ENCODE results near the gene C2orf49. TPM values are rescaled to one million over a fixed set of nuclear protein-coding genes. Genes with fewer than 3 reads are reported as not detected.

The C2orf49 gene
- polyA plus RNA-seq, 3 donors = 24.2 to 28.8 (median 26.4) TPM

DNA sequence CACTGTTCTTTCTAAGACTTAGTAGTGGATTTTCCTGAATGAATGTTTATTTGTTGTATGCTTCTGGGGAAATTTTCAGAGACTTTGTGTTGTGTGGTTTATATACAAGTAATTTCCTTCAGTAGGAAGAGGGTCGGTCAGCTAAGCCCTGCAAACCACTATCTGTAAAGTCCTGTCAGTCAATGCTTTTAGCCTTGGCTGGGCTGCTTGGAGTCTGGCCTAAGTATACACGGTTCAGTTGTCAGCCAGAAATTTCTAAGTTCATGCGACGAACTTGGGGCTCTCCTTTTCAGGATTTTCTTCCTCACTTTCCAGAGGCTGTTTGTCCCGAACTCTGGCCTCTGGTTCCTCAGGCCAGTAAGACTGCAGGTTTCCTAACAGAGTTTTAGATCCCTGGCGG, 21.3 kb downstream of the C2orf49 start:
- no peak for DNase-seq (ENCODE audit: low read depth in 3 of 3, low spot score in 2 of 3)

DNA sequence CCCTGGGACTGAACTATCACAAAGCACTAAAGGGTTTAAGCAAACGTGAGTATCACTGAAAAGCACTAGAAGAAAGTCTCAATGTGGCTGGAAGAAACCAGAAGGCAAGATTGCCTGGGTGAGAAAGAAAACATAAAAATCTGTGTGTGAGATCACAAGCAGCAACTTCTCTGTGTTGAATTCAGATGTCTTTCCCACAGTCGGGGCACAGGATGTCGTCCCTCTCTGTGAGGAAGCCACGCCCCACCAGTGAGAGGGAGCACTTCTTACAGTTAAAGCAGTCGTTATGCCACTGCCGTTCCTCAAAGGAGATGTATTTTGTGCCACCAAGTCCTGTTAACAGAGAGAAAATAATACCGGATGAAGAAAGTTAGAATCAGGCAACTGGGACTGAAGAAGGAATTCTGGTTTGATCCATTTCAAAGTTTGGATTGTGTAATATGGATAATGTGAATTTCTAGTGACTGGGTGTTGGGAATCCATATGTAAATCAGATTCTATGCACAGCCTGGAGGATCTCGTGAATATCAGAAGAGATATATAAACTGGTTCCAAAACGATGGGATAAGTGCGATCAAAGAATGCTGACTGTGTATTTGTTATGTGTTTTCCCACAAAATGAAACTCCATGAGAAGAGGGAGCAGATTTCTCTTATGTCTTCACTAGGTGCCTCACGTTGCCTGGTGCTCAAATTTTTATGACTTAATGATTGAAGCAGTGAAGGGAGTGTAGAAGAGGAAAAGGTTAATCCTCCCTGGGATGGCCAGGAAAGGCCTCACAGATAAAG, 24.0 kb downstream of the C2orf49 start:
- DNase-seq (ENCODE audit: low read depth in 3 of 3, low spot score in 2 of 3) = no peak

DNA sequence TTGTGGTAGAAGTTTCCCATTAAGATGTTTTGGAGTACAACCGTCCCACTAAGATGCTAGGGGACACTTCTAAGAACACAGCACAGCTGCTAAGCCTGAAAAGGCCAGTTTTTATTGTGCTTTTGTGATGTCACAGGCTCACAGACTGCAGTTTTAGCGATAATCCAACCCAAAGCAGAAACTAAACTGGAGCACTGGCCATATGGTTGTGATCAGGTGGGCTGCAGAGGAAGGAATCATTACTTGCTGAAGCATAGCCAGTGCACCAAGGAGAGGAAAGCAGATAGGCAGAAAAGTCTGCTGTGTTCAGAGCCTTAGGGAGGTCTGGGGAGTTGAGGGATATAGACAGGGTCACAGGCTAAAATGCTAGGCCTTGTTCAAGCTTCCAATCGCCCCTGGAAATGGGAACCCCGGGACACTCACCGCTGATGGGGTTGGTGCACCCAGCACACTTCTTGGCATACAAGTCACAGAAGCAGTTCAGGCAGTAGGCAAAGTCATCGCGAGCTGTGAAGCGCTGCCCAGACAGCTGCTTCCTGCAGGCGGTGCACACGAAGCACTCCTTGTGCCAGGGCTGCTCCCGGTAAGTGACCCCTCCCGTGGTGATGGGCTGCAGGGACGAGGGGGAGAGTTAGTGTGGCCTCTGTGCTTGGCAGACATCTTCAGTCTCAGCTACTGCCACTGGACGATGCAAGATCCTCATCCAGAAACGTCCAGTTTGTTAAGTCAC, 25.7 kb downstream of the C2orf49 start:
- DNase-seq (ENCODE audit: low read depth in 3 of 3, low spot score in 2 of 3) = no peak

- no peak for DNase-seq (ENCODE audit: low read depth in 3 of 3, low spot score in 2 of 3)
These were observed 27.2 kb downstream of the C2orf49 start for GRCh38 chr2:105364436-105365139.

DNA sequence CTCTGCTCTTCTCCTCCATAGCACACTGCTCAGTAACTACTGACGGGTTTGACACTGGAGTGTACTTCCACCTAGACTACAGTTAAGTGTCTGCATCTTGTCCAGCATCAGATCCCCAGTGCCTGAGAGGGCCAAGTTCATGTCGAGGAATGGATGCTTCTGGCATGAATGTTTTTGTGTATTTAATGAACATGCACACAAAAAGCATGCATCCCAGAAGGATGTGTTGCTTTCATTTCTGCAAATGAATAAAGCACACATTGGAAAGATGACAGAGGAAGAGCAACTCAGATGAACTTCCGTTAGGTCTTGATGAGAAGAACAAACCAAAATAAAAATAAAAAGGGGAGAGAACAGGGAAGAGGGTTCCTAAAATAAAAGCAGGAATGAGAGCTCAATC, 27.9 kb downstream of the C2orf49 start:
- DNase-seq (ENCODE audit: low read depth in 3 of 3, low spot score in 2 of 3) = no peak

DNA sequence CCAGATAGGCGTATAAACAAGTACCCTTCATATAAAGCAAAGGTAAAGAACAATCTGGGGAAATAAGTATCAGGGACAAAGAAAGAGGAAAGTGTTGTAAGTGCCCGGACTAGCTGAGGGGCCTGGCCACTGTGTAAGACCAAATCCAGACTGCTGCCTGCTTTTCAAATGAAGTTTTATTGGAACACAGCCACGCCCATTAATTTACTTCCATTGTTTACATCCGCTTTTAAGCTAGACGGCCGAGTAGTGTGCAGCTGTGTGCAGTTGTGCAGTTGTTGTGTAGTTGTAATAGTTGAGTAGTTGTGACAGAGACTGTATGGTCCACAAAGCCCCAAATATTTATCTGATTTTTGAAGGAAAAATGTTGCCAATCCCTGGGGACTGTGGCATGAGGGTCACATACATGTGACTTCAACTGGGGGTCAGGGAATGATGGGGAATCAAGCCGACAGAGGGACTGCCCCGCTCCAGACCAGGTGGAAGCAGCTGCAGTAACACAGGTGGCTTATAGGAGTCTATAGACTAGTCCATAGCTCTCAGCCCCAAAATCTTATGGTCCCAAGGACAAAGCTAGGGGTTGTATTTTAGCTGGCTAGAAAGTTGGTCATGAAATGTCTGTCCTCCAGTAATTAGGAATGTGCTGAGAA, 31.5 kb downstream of the C2orf49 start:
- no peak for DNase-seq (ENCODE audit: low read depth in 3 of 3, low spot score in 2 of 3)

- DNase-seq (ENCODE audit: low read depth in 3 of 3, low spot score in 2 of 3) = peak; percentile 65 to 73 (median 68)
These were observed 32.7 kb downstream of the C2orf49 start for GRCh38 chr2:105369777-105370690.

- no peak for DNase-seq (ENCODE audit: low read depth in 3 of 3, low spot score in 2 of 3)
These were observed 33.8 kb downstream of the C2orf49 start for GRCh38 chr2:105371156-105371555.

- DNase-seq (ENCODE audit: low read depth in 3 of 3, low spot score in 2 of 3) = no peak
These were observed 34.5 kb downstream of the C2orf49 start for GRCh38 chr2:105371810-105372209.

- no peak for DNase-seq (ENCODE audit: low read depth in 3 of 3, low spot score in 2 of 3)
These were observed 36.0 kb downstream of the C2orf49 start for GRCh38 chr2:105373344-105373781.

DNA sequence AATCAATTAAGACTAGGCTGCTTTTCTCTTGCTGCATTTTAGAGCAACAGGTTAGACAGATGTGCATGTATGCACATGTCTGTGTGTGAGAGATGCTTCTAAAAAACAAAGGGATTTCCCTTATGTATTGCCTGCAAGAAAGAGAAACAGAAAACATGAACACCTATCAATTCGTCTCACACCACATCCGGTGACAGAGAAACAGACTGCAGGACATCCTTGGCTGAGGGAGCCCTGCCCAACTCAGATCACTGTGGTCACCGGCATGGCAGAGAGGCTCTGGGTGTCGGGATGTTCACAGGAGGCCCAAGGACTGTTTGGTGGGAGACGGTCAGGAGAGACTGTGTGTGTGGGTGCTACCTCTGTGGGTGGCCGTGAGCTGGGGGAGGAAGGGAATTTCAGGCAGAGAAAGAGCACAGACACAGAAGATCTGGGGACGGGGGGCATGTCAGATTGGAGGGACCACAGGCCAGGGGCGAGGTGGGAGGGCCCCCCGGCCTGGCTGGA, 36.6 kb downstream of the C2orf49 start:
- no peak for DNase-seq (ENCODE audit: low read depth in 3 of 3, low spot score in 2 of 3)

DNA sequence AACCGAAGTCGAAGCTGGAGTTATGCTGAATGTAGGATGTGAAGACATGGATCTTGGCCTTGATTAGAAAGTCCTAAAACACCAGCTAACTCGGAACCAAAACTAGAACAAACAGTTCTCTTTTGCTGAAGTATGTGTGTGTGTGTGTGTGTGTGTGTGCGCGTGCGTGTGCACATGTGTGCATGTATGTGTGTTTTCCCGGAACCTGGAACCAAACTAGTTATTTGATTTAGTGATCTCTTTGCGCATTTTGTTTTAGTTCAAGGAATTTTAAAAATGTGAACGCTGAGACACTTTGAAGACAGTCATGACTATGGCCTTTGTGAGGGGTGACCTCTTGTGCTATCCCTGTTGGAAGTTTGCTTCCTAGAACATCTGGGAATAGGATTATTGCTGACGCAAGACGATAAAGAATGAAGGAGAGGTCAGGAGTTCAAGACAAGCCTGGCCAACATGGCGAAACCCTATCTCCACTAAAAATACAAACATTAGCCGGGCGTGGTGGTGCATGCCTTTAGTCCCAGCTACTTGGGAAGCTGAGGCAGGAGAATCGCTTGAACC, 37.7 kb downstream of the C2orf49 start:
- DNase-seq (ENCODE audit: low read depth in 3 of 3, low spot score in 2 of 3) = no peak

DNA sequence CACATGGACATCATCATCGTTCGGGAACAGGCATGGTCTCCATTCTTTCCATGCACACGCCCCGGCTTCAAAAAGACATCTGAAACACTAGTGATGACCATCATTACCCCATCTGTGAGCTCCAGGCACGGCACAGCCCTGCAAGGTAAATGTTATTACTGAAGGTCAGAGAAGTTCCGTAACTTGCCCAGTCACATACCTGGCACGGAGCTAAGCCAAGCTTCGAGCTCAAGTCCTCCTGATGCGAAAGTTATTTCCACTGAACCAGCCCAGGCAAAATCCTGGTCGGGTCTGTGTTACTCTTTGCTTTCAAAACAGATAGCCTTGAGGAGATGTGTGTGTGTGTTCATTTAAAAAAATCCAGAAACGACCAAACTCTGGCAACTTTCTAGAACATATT, 38.7 kb downstream of the C2orf49 start:
- no peak for DNase-seq (ENCODE audit: low read depth in 3 of 3, low spot score in 2 of 3)

- DNase-seq (ENCODE audit: low read depth in 3 of 3, low spot score in 2 of 3) = no peak
These were observed 39.5 kb downstream of the C2orf49 start for GRCh38 chr2:105376789-105377240.

- no peak for DNase-seq (ENCODE audit: low read depth in 3 of 3, low spot score in 2 of 3)
These were observed 40.5 kb downstream of the C2orf49 start for GRCh38 chr2:105377871-105378270.

GRCh38 chr2:105378276-105378840, 41.0 kb downstream of the C2orf49 start:
- no peak for DNase-seq (ENCODE audit: low read depth in 3 of 3, low spot score in 2 of 3)

GRCh38 chr2:105378921-105379383, 41.6 kb downstream of the C2orf49 start:
- no peak for DNase-seq (ENCODE audit: low read depth in 3 of 3, low spot score in 2 of 3)

DNA sequence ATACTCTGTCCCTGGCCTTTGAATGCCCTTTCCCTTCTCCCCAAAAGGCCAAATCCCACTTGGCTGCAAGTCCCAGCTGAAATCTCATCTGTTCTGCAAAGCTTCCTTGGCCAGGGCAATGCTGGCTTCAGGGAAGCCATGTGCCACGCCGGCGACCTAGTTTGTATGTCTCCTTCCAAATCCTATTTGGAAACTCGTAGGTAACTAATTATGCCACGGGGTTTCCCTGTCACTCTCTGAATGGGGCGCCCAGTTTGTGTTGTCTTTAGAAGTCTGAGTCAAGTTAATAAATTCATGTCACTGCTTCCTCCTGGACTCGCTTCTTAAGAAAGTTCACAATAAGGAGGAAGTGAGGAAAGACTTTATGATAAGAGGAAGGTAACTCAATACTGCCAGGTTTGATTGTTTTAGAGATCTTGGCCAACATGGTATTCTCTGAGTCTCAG, 42.4 kb downstream of the C2orf49 start:
- no peak for DNase-seq (ENCODE audit: low read depth in 3 of 3, low spot score in 2 of 3)

All from right renal cortex interstitium (tissue), 3 donors.